Epithelial cell of esophagus (primary cell): ENCODE data around the gene TUBGCP3.

Experiments
- DNase-seq: peaks from one replicate; pipeline ENCODE4 v3.0.0; 2010; ENCODE audit warnings: low read depth
- H3K4me3 ChIP-seq: 2 replicates; pipeline ENCODE4 v1.5.1; 2011; ENCODE audit warnings: mild to moderate bottlenecking, low read length, control low read depth
- TF ChIP-seq, protein P1 (sequence below): IDR thresholded peaks from 2 replicates; pipeline ENCODE4 v1.5.1; 2011; ENCODE audit warnings: low read depth, mild to moderate bottlenecking, low read length, control low read depth, inconsistent platforms; ENCODE audit not compliant: insufficient read depth; ENCODE audit errors: missing control alignments

TUBGCP3 gene

DNA sequence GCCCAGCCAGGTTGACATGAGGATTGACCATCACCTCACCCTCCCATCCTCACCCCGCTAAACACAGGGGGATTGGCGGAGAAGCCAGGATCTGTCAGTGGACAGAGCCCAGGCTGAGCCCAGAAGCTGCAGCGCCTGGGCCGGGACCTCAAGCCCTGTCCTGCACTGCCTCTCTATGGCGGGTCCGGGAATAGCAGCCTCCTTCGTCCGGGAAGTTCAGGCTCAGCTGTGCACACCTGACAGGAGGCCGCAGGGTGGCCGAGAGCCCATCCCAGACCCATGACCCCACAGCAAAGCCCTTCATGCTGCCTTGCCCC lies 144.0 kb downstream of the TUBGCP3 start:
- H3K4me3 ChIP-seq = no peak overlapping the region
- TF ChIP-seq, protein P1, sequence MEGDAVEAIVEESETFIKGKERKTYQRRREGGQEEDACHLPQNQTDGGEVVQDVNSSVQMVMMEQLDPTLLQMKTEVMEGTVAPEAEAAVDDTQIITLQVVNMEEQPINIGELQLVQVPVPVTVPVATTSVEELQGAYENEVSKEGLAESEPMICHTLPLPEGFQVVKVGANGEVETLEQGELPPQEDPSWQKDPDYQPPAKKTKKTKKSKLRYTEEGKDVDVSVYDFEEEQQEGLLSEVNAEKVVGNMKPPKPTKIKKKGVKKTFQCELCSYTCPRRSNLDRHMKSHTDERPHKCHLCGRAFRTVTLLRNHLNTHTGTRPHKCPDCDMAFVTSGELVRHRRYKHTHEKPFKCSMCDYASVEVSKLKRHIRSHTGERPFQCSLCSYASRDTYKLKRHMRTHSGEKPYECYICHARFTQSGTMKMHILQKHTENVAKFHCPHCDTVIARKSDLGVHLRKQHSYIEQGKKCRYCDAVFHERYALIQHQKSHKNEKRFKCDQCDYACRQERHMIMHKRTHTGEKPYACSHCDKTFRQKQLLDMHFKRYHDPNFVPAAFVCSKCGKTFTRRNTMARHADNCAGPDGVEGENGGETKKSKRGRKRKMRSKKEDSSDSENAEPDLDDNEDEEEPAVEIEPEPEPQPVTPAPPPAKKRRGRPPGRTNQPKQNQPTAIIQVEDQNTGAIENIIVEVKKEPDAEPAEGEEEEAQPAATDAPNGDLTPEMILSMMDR = peak; percentile 75
- DNase-seq = peak; percentile 43

DNA sequence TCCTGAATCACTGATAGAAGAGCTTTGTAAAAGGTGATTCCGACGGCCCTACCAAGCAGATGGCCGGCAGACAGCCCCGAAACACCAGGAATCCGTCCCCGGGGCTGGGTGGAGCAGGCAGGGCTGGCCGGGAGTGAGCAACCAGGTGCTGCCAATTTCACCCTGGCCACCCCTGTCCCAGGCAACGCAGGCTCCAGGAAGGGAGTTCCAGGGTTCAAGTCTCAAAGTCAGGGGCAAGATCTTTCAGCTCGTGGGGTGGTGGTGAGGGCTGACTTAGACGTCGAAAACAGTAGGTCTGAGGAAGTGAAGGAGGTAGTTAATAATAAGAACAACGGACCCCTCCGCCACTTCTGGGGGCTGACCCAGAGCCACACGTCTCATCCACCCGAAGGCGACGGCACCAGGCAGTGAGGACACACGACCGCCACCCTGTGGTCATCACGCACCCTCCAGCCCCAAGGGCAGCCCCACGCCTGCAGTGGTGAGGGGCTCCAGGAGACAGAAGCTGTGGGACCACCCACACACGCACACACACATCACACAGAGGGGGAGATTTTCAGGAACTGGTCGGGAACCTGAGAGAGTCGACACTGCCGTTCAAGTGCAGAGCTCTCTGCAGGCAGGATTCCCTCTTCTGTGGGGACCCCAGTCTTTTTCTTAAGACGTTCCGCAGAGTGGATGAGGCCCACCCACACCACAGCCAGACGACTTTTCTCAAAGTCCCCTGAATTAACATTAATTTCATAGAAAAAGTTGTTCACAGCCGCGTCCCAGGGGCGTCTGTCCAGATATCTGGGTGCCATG lies 144.6 kb downstream of the TUBGCP3 start:
- TF ChIP-seq, protein P1 = peak; percentile 21
- H3K4me3 ChIP-seq = no peak overlapping the region
- DNase-seq = no peak

DNA sequence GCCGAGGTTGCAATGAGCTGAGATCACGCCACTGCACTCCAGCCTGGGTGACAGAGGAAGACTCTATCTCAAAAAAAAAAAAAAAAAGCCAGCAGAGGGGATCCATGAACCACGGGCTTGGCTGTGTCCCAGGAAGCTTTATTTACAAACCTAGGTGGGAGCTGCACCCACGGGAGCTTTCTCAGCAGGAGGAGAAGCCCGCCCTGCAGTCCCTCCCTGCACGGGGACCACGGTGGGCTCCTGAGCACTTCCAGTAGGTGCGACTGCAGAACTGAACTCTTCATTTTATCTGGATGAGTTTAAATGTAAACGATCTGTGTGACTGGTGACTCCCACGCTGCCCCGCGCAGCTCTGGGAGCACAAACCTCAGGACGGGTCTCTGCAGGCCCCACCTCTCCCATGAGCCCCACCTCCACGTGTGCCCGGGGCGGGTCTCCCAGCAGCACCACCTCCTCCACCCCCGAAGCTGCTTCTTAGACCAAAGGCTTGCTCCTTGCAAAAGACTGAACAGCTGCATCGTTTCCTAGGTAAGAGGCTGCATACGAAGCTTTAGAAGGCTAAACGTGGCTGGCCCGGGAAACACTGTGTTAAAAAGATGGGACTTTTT lies 145.4 kb downstream of the TUBGCP3 start:
- peak; percentile 6 for DNase-seq
- TF ChIP-seq, protein P1 = no peak
- H3K4me3 ChIP-seq = no peak overlapping the region

DNA sequence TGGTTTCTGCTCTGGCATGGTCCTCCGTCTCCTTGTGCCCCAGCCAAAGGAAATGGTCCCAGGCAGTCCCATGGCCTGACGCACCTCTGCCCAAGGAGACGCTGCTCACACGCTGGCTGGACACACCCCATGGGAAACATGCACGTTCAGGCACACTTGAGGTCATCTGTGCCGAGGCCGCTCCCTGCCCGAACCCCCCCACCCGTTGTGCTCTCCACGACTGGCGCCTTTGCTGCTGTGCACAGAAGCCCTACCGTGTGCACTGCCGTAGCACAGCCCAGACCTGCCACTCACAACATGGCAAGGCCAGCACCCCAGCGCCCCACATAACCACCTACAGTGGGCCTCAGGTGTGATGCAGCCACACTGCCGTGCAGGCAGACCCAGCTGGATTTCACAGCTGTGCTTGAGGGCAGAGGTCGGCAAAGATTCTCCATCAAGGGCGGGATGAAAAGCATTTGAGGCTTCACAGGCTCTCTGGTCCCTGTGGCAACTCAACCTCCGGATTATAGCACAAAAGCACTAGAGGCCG lies 146.1 kb downstream of the TUBGCP3 start:
- no peak for DNase-seq
- TF ChIP-seq, protein P1 = no peak
- no peak overlapping the region for H3K4me3 ChIP-seq

DNA sequence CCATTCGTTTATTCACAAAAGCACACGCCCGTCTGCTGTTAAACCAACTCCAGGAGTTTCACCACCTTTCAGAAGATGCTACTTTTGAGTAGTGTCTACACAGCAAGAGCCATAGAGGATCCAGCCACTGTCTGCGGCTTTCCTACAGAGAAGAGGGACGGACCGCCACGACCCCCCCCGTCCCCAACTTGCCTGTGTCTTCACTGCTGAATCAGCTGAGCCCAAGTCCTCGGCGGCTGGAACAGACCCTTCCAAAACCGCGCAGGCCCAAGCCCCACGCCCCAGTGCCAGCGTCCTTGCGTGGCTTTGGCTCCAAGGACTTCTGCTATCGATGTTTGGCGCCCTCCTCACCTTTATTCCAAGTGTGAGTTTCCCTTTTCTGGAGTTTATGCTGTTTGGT lies 146.7 kb downstream of the TUBGCP3 start:
- DNase-seq = no peak

DNA sequence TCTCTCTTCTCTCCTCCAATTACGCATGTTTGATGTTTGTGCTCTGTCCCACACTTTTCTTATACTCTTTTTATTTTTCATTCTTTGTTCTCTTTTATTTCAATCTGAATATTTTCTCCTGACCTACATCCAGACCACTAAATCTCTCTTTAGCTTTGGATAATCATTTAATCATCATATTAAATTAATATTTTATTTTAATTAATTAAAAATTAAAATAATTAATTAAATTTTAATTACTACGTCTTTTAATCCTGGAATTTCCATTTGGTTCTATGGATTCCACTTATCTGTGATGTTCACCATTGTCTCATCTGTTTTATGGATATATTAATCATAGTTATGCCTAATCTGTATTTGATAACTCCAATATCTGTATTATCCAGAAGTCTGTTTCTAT lies 149.4 kb downstream of the TUBGCP3 start:
- TF ChIP-seq, protein P1 = no peak
- H3K4me3 ChIP-seq = no peak overlapping the region
- no peak for DNase-seq

More for the DNA sequence above, 146.7 kb downstream of the TUBGCP3 start:
- TF ChIP-seq, protein P1 = no peak
- H3K4me3 ChIP-seq = no peak overlapping the region
